Pulmonary artery endothelial cell (primary cell): ENCODE data around the gene MAPK12. TPM values are rescaled to one million over a fixed set of nuclear protein-coding genes. Genes with fewer than 3 reads are reported as not detected.
"Not testable (repeated sequence)": the region's sequence is repeated elsewhere in the genome, so short reads cannot be mapped to it uniquely, and the experiment has no call there.

Experiments used
- DNase-seq: peaks from one replicate; pipeline ENCODE4 v3.0.0-alpha.2; 2011; ENCODE audit warnings: low read depth, low spot score
- total RNA-seq: library from RNA; depleted of rRNA; stranded (reverse); fragments of >200 nt; gene quantifications from 2 replicates; pipeline ENCODE4 v1.2.3, GENCODE V29; 2014

The MAPK12 gene
- total RNA-seq, 1 donor from 2014 or later: 54.2 TPM

DNA sequence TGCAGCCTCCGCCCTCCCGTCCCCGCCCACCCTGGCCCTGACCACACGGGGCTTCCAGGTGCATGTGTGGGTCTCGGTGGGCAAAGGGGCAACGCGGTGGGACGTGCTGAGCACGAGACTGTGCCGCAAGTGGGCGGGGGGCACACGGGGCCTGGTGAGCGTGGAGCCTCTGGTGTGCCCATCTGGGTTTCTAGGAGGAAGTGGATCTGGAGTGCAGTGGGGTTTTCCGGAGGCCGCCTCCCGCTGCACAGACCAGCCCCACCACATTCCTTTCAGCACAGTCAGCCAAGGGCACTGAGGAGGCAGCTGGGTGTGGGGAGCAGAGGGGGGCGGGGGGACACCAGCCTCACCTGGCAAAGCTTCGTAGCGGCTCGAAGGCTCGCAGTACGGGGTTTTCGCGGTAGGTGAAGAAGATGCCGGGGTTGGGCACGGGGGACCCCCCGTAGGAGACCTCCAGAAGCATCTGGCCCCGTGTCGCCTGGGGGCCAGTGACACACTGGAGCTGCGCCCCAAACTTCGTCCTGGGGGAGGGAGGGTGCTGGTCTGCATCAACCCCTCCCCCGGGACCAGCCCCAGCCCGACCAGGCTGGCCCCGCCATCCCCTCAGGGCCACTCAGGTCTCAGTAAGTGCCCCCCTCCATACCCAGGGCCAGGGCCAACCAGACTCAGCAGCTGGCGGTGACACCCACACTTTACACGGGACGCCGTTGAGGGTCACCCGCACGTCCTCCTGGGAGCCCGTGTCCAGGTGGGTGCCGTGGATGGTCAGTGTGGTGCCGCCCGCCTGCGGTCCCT is 21.1 kb upstream of the MAPK12 start:
- no peak for DNase-seq

DNA sequence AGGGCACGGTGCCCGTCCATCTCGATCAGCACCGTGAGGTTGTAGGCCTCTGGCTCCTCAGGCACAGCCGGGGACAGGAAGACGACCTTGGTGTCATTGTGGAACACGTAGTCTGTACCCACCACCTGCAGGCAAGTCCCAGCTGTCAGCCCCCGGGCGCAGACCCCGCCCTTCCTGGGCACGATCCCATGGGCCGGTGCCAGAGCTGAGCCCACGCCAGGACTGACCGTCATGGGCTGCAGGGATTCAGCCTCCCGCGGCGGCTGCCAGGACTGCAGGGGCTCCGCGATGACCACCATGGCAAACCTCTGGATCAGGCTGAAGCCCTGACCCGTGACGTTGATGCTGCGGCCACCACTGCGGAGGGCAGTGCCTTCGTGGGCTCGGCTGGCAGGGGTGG is 20.5 kb upstream of the MAPK12 start:
- DNase-seq: no peak

DNA sequence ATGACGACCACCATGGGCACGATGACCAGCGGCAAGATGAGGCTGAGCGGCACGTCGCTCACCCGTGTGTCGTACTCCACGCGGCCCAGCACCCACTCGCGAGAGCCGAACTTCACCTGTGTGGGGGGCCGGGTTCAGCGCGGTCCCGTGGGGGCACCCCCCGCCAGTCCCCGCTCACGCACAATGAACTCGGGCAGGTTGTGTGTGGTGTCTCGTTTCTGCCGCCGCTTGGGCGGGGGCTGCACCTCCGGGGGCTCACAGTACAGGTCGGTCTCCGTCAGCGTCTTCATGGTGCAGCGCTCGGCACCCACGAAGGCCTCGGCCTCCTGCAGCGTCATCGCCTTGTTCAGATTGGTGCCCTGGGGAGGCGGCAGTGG is 19.9 kb upstream of the MAPK12 start:
- no peak for DNase-seq

DNA sequence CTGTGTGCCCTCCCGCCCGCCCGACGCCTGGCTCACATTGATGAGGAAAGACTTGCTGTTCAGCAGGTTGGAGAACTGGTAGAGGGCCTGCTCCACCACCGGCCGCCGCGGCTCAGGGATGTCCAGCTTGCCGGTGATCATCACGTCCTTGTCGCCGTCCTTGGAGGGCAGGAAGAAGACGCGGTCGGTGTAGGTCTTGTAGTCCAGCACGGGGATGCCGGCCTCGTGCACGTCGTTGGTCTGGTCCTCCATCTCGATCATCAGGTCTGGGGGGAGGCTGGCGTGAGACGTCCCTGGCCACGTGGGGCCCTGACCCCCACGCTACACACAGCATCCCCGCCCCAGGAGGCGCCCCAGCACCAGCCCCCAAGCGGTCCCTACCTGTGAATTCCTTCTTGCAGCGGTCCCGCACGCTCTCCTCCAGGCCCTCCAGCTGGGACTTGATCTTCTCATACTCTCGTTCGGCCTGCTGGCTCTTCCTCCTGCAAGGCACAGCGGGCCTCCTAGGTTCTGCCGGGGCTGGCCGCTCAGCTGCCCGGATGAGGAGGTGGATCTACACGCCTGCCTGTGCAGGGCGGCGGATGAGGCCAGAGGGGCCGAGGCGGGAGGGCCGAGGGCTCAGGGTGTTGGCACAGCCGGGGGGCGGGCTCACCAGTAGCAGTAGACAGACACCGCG is 19.4 kb upstream of the MAPK12 start:
- no peak for DNase-seq

DNA sequence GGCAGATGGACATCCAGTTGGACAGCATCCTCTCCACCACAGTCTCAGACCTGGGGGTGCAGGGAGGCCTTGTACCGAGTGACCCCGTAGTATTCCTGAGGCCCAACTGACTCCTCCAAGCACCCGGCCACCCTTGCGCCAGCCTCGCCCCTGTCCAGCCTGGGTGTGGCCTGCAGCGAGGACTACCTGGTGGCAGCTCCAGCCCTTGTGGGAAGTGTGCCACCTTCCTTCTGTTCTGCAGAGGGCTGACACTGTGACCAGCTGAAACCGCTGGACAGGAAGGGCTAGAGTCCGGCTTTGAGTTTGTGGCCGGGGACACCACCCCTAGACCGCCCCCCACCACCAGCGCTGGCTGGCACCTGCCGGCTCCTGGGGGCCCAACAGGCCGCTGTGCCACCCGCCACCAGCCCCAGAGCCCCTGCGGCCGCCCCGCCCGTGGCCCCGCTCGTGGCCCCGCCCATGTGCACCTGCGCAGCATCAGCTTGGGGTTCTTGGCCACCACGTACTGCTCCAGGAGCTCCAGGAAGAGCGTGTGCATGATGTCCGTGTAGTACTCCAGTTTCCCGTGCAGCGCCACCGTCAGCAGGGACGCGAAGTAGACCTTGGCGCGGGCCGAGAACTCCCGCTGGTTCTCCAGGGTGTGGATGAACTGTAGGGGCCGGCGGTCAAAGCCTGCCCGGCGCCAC is 18.7 kb upstream of the MAPK12 start:
- no peak for DNase-seq

DNA sequence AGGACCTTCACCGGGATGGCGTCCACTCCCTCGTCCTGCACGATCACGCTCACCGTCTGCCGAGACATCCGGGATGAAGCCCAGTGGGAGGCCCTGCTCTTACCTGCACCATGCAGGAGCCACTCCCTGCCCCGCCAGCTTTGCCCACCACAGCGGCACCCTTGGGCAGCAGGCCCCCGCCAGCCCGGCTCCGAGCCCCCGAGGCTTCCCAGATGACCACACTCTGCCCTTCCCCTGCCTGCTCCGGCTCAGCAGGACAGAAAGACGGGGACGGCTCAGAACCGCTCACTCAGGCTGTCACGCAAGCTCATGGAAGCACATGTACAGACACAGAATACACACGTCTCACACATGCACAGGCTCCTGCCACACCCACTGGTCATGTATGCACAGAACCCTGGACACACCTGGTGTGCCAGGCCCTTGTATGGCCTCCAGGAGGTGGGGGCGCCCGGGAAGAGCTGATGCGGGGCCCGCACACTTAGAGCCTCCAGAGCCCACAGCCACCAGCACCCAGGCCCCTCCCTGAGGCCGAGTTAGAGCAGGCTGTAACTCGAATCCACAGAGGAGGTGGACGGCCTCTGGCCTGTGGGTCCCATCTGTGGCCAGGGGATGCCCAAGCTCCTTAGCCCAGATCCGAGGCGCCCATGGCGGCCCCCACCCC is 17.6 kb upstream of the MAPK12 start:
- DNase-seq: no peak

DNA sequence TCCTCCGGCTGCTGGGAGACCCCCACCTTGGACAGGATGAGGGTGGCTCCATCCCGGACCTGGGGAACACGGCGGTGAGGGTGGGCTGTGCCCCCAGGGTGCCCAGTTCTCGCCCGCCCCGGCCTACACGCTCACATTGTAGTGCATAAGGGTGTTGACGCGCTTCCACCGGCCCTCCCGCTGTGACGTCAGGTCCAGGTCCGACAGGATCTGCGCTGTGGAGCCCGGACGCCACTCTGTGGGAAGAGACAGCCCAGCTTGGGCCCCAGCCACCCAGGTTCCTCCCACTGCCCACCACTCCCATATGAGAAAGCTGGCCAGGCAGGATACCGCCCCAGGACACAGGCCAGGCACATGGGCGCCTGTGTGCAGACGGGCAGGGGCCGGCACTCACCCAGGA is 17.0 kb upstream of the MAPK12 start:
- no peak for DNase-seq

DNA sequence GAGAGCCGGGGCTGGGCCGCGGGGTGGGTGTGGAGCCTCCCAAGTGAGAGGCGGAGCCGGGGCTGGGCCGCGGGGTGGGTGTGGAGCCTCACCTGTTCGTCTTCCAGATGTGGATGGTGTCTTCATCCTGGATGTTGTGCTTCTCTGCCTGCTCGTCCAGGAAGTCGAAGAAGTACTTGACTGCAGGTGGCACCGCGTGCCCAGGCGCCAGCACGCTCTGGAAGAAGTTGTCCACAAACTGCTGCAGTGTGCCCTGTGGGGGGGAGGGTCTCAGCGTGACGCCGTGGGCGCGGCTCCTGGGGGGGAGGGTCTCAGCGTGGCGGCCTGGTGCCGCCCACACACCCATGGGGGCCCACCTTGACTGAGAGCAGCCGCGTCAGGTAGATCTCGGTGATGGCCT is 16.3 kb upstream of the MAPK12 start:
- no peak for DNase-seq

DNA sequence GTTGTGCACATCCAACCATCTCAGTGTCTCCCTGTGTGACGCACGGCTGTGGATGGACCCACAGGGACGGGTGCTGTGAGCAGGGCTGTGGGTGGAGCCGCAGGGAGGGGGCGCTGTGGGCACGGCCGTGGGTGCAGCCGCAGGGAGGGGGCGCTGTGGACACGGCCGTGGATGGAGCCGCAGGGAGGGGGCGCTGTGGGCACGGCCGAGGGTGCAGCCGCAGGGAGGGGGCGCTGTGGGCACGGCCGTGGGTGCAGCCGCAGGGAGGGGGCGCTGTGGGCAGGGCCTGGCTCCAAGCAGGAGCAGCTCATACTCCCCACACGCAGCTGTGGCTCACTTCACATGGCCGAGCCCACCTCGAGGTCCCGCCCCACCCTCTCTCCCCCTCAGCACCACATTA is 14.7 kb upstream of the MAPK12 start:
- no peak for DNase-seq

DNA sequence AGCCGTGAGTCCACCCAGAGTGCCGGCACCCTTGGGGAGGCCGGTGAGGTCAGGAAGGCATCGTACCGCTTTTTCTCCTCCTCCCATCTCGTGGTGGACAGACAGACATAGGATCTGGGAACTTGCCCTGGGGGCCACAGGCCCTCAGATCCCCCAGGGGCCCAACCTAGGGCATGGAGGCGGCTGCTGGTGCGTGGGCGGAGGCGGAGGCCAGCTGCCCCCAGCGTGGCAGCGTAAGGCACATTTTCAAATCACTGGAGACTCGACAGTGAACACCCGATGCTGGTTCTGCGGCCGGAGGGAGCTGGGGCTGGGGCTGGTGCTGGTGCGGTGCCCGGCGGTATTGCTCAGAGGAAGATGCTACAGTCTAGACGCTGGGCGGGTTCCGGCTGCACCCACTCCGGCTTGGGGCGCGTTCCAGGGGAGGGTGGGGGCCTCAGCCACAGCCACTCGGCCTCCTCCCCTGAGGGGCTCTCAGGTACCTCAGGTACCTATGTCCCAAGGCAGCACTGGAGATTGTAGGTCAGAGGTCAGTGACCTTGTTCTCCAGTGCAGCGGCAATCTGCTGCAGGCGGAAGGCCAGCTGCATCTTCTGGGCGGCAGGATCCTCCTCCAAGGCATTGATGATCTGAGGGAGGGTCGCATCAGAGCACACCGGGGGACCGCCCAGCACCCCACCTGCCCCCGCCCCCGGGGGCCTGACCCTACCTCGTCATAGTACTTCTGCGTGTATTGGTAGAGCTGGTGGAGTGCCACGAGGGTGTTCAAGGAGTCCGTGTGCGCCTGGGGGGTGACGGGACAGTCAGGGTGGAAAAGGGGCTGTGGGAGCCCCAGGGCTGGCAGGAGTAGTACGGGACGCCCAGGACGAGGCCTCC is 13.9 kb upstream of the MAPK12 start:
- DNase-seq: no peak

DNA sequence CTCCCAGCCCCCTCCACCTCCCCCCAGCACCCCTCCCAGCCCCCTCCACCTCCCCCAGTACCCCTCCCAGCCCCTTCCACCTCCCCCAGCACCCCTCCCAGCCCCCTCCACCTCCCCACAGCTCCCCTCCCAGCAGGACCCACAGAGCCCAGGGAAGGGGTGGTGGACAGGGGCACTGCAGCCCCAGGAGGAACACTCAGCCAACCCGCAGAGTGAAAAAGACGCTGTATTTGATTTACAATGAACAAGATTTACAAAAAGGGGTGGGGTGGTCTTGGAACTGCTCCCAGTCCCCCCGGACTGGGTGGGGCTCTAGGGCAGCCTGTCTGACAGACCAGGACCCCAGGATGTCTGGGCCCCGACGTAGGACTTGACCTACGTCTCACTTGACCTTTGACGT is 13.3 kb upstream of the MAPK12 start:
- DNase-seq: no peak

DNA sequence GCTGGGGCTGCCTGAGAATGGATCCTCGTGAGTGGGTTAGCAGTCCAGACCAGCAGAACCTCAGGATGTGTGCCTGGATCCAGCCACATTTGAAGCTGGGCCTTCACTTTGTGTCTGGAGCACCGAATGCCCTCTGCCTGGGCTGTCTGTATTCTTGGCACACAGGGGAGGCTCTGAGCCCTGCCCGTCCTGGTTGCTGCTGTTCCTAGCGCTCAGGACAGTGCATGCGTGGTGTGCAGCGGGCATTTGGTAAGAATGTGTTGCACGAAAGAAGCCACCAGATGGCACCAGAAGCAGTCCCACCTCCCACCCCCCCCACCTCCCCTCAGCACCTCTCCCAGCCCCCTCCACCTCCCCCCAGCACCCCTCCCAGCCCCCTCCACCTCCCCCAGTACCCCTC is 12.8 kb upstream of the MAPK12 start:
- no peak for DNase-seq

DNA sequence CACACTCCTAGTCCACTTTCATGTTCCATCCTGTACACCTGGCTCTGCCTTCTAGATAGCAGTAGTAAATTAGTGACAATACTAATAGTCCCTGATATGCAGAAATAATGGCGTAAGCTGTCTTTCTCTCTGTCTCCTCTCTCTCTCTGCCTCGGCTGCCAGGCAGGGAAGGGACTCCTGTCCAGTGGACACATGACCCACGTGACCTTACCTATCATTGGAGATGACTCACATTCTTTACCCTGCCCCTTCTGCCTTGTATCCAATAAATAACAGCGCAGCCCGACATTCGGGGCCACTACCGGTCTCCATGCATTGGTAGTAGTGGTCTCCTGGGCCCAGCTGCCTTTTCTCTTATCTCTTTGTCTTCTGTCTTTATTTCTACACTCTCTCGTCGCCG is 12.3 kb upstream of the MAPK12 start:
- not testable (repeated sequence) for DNase-seq

DNA sequence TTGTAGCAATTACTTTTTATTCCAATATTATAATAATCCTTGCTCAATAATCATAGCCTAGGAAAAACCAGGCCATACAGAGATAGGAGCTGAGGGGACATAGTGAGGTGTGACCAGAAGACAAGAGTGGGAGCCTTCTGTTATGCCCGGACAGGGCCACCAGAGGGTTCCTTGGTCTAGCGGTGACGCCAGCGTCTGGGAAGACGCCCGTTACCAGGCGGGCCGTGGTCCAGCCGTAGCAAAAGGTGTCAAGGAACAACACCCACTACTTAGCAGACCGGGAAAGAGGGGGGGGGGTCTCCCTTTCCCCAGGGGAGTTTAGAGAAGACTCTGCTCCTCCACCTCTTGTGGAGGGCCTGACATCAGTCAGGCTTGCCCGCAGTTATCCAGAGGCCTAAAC is 11.9 kb upstream of the MAPK12 start:
- not testable (repeated sequence) for DNase-seq

DNA sequence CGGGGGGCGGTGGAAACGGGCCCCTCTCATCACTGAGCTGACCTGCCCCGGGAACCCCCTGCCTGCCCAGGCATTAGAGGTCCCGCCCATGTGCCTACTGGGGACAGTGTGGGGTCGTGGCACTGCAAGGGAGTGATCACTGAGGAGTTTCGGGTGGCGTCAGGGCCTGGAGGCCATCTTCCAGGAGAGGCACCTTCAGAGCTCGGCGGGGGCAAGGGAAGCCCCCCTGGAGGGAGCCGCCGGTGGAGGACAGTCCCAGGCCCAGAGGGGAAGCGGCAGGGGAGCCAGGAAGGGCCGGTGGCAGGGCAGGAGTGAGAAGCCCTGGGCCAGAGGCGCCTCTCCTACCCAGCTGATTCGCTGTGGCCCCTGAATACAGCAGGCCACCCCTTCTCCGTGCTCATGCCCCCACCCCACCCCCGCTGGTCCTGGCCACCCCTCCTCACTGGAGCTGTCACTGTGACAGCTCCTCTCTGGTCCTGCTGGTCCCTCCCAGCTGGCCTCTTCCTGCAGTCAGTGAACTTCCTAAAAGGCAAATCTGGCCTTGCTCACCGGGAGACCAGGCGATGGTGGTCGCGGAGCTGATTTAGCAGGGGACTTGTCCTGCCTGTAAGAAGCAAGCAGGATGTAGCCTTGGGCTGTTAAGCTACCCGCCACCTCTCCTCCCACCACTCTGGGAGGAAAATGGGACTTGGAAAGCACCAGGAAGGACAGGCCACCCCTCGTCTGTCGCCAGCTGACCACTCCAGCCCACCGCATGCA is 10.7 kb upstream of the MAPK12 start:
- DNase-seq: no peak

DNA sequence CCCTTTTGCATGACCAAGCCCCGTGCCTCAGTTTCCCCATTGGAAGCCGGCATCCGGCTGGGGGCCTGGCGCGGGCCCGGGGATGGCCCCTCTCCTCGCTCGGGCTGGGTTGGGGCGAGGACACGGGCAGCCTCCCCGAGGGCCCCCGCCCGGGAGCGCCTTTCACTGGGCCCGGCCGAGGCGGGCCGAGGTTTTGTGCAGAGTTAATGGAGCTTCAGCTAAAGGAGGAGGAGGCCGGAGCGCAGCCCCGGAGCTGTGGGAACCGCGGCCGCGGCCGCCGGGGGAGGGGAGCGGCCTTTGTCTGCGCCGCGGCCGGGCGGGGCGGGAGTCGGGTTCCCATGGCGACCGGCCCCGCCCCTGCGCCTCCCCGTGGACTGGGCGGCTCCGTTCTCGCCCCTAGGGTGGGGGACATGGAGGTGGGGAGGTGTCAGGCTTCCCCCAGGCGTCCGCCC is 10.1 kb upstream of the MAPK12 start:
- no peak for DNase-seq

DNA sequence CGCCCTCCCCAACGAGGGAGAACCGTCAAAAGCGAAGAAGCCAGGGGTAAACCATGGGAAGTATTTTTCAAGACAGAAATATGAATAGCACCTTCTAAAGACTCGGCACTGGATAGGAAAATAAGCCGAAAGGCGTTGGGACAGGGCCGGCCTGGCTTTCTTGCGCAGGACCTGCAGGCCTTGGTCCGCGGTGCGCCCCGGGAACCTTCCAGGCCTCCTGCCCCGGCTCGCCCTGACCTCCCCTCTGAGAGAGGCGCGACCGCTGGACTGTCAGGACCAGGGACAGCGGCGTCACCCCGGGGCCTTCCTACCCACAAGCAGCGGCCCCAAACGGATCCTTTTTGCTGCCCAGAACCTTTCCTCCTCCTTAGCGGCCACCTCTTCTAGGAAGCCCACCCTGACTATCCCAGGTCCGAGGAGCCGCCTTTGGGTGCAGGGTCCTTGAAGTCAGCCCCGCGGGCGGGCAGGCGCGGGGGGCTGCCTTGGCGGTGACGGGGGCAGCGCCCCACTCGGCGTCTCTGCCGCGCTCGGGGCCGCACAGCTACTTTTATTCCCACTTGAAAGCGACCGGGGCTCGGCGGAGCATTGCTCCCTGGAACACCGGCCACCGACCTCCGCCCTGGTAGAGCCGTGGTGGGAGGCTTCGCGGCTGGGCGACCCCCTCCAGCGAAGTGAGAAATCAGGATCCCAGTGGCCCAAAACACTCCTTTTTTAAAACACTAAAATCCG is 9.3 kb upstream of the MAPK12 start:
- DNase-seq: no peak

DNA sequence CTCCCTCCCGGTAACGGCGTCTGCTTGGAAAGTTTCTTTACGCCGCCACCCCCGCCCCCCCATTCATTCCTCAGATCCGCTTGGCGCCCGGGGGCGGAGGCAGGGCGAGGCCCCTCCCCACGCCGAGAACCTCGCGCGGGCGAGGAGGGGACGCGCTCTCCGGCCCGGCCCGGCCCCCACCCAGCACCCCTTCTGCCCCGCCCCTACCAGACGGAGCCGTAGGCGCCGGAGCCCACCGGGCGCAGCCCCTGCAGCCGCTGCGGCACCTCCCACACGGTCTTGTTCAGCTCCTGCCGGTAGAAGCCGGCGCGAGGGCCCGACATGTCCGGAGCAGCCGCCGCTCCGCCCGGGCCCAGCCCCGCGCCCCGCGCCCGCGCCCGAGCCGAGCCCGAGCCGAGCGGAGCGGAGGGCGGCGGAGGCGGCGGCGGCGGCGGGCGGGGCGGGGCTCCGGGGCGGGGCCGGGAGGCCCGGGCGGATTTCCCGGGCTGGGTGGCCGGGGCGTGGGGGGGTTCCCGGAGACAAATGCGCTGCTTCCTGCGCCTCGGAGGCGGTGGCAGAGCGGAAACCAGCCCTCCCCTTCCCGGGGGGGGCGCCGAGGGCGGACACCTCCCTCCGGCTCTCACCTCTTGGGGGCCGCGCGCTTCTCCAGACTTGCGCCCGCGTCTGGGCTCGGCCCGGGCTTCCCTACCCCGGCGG is 8.6 kb upstream of the MAPK12 start, which contains the start of gene MAPK11:
MAPK11 (minus strand) TSS at position 411 of the 696 bp plus-strand sequence; CDS start at position 323, 88 bp downstream.
- no peak for DNase-seq

DNA sequence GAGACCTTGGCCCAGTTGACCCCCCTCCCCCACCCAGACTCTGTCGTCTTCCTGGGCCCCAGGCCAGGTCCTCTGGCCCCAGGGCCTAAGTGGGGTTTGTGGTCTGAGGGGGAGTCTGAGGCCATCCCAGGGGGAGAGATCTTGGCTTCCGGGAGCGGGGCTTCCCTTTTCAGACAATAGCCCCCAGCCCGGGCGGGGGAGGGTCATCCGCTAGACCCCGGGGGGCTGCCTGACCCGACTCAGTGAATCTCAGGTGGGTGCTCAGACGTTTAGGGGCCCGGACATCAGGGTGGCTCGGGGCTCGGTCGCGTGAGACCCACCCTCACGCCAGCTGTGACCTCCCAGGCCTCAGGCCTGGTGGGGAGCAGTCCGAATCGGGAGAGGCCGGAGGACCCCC is 8.1 kb upstream of the MAPK12 start:
- DNase-seq: no peak
